IPS-18c (cell line): ENCODE data around the gene TTPAL.

ENCODE experiments used
- H3K4me3 ChIP-seq: 2 replicates; pipeline ENCODE4 v1.7.0; 2013; ENCODE audit warnings: low read depth, mild to moderate bottlenecking, low read length, moderate library complexity; ENCODE audit not compliant: insufficient read depth
- H3K9me3 ChIP-seq: one replicate; pipeline ENCODE4 v1.6.1; 2013; ENCODE audit warnings: mild to moderate bottlenecking, low read length, moderate library complexity; ENCODE audit not compliant: control insufficient read depth, insufficient read depth

The TTPAL gene

DNA sequence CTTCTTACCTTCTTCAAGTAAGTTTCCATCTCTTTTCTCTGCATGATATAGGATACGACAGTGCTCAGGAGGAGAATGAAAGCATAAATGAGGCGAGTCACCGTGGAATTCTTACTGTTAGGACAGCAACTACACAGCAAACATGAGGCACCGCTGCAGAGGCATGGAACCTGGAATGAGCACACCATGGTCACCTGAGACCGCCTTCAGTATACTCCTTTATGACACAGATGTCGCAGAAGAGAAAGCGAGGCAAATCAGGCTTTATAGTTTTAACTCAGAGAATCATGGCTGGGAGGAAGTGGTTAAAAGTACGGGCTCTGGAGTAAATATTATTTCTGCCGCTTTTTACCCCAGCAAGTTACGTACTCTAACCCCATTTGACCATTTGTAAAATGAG is 38.2 kb downstream of the TTPAL start:
- Histone ChIP-seq H3K9me3 (no peaks in the 10 kb centered on the region), H3K4me3 (no peak overlapping the region)

DNA sequence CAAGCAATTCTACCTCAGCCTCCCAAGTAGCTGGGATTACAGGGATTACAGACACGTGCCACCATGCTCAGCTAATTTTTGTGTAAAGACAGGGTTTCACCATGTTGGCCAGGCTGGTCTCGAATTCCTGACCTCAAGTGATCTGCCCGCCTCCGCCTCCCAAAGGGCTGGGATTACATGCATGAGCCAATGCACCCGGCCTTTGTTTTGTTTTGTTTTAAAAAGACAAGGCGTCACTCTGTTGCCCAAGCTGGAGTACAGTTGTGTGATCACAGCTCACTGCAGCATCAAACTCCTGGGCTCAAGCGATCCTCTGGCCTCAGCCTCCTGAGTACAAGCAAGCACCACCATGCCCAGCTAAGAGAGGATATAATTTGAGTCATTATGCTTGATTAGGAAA is 40.8 kb downstream of the TTPAL start:
- no peaks in the 10 kb centered on the region for H3K9me3 ChIP-seq
- no peak overlapping the region for H3K4me3 ChIP-seq

DNA sequence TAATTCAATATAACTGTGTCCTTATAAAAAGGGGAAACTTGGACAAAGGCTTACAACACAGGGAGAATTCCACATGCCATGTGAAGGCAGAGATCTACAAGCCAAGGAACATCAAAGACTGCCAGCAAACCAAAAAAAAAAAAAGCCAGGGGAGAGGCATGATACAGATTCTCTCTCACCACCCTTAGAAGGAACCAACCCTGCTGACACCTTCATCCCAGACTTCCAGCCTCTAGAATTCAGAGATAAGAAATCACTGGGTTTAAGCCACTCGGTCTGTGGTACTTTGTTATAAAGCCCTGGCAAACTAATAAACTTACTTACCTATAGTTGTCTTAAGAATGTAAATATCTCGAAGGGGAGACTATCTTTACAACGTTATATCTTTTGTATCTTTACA is 41.8 kb downstream of the TTPAL start:
- H3K4me3 ChIP-seq, result no peak overlapping the region; the same call in 1 of the 2 replicates

DNA sequence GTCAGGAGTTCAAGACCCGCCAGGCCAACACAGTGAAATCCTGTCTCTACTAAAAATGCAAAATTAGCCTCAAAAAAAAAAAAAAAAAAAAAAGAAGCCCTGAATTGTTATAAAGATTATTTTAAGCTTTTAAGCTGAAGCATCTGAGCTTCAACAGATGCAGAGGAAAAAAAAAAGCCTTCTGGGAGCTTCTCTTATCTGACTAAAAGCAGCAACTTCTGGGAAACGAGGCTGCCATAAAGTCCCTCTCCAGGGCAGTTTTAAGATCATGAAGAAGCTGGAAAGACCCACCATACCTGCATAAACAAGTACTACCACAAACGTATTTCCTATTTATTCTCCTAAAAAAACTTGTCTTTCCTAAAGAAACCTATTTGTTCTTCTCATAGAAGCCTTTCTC is 42.6 kb downstream of the TTPAL start:
- H3K4me3 ChIP-seq, result no peak overlapping the region
- no peaks in the 10 kb centered on the region for H3K9me3 ChIP-seq

More for the DNA sequence above, 41.8 kb downstream of the TTPAL start:
- no peaks in the 10 kb centered on the region for H3K9me3 ChIP-seq

DNA sequence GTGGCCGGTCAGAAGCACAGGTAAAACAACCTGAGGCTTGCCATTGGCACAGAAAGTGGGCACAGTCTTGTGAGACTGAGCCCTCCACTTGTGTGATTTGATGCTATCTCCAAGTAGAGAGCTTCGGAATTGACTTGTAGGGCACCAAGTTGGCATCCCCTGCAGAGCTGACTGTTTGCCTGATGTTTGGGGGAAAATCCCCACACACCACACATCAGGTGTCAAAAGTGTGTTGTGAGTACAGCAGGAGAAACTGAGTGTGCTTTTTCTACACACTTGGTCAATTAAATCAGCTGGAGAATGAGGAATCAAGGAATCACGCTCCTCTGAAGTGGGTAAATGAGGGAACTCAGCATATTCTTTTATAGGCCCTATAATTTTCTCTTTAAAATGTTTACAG is 45.2 kb downstream of the TTPAL start:
- no peaks in the 10 kb centered on the region for H3K9me3 ChIP-seq
- peak overlapping the region; percentile 89; the same call in 1 of the 2 replicates for H3K4me3 ChIP-seq

DNA sequence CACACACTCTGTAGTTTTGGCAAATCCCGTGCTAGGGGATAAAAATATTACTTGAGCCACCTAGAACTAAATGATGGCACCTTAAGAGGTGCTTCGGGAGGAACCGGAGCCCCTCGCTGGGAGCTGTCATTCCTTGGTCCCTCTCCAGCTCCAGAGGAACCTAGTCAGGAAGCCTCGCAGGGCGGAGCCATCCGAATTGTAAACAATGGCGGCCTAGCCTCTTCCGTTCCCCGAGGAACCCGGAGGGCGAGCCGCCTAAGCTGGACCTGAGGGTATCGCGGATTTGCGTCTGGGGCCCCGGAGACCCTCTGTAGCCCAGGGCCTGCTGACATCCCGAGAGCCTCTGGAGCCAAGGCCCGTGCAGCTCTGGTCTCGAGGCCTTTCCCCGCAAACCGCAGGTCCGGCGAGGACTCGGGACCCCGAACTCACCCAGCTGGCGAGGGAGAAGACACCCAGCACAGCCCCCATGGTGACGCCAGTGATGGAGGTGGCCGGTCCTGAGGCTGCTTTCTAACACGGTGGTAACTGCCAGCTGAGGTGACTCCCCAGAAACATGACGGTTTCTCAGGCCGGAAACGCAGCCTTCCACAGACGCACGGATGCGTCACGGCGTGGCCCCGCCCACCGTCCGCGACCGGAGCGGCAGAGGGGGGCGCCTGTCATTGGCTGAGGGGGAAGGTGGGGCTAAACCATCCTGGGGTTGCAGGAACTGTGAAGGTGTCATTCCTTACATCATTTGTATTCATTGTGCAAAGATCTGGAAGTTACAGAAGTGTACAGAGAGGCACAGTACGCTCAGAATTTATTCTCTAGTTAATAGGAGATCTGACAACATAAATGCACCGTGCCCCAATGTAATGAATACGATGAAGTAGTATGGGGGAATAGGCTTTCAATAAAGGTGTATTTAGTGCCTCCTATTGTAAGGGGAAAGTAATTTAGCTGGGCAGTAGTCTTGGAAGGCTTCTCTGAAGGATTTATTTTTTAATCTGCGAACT is 46.1 kb downstream of the TTPAL start, which contains the start of gene SERINC3:
TSS of gene SERINC3 (minus strand) at position 587 of the 998 bp plus-strand sequence. CDS start at position 468, 119 bp downstream.
- Histone ChIP-seq H3K4me3 (peak within 1 kb of the TSS; percentile 89), H3K9me3 (no peaks in the 10 kb centered on the region)

DNA sequence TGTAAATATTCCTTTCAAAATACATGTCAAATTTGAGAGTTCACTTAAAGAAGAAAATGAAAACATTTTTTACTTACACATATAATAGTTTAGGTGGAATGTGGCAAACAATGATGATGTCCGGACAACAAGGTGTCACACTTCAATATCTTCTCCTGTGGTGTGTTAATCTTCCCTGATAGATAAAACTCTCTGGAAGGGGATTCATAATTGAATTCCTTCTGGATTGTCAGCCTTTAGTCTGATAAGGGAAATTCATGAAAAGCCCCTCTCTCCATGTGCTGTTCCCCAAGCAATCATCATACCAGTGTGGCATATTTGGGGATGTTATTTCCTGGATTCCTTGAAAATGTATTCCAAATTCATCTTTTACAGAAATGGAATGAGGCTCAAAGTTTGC is 47.2 kb downstream of the TTPAL start:
- H3K4me3 ChIP-seq, result no peak overlapping the region
- no peaks in the 10 kb centered on the region for H3K9me3 ChIP-seq

DNA sequence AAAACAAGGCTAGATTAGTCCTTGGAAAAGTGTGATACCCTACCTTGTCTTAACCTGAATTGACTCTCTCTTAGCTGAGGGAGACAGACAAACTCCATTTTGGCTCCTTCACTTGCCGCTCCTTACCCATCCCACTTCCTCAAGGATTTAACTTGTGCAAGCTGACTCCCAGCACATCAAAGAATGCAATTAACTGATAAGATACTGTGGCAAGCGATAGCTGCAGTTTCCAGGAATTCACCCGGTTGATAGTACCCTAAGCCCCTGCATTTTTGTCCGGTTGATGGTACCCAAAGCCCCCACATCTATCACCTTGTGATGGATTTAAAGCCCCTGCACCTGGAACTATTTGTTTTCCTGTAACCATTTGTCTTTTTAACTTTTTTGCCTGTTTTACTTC is 48.1 kb downstream of the TTPAL start:
- H3K9me3 ChIP-seq, result no peaks in the 10 kb centered on the region
- no peak overlapping the region for H3K4me3 ChIP-seq

DNA sequence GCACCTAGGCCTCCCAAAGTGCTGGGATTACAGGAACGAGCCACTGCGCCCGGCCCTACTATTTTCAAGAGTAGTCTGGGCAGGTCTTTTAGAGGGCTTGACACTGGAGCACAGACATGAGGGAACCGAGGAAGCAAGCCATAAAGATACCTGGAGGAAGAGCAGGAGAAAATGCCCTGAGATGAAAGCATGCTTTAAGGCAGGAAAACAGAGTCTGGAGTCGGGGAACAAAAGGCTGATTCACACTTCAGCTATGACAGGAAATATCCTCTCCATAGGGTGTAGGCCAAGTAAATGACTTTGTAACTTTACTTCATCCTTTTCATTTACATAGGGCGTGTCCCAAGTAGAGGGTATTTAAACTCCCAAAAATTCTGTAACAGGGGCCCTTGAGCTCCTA is 50.5 kb downstream of the TTPAL start:
- Histone ChIP-seq H3K9me3 (no peaks in the 10 kb centered on the region), H3K4me3 (no peak overlapping the region)

DNA sequence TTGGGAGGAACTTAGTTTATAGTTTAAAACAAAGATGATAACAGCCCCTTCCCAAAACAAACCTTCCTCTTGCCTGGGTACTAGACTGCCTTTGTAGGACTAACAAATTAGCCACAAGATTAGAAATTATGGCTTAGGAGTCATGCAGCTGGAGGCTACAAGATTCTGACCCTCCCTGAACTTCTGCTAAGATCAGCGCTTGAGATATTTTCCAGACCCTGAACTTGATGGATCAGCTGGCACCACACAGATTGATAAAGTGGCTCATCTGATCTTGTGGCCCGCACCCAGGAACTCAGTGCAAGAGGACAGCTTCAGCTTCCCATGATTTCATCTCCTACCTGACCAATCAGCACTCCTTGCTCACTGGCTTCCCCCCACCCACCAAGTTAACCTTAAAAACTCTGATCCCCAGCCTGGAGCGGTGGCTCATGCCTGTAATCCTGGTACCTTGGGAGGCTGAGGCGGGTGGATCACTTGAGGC is 52.1 kb downstream of the TTPAL start:
- Histone ChIP-seq H3K9me3 (no peaks in the 10 kb centered on the region), H3K4me3 (no peak overlapping the region)

DNA sequence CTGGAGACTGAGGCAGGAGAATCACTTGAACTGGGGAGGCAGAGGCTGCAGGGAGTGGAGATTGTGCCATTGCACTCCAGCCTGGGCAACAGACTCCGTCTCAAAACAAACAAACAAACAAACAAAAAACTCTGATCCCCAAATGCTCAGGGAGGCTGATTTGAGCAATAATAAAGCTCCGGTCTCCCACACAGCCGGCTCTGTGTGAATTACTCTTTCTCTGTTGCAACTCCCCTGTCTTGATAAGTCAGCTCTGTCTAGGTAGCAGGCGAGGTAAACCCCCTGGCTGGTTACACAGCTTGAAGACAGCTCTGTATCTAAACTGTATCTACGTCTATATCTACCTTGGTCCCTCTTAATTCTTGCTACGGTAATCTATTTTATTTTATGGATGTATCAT is 52.6 kb downstream of the TTPAL start:
- Histone ChIP-seq H3K4me3 (no peak overlapping the region), H3K9me3 (no peaks in the 10 kb centered on the region)

DNA sequence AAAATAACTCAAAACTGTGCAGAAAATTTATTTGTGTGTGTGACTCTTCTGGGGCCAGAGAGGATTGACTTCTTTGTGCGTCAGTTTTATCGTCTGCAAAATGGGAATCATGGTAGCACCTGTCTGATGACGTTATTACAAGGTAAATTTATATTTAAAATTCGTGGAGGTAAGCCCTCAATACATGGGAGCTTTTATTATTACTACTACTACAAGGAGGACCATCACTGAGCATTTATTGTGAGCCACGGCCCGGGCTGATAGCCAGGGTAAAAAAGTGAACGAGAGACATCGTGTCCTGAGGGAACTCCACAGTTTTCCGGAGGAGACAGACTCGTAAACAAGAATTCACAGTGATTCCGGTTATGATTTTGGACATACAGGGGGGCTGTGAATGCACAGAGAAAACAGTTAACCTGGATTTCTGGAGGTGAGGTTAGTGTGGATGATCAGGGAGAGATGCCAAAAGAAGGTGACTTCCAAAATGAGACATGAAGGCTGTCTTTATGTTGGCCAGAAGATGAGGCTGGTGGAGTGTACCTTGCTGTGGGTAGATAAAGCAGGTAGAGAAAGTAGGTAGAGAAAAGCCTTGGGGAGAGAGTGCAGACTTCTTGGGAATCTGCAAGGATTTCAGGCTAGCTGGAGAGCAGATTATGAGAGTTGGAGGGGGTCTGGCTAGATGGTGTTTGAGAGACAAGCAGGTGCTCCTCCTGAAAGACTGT is 56.7 kb downstream of the TTPAL start:
- H3K4me3 ChIP-seq, result peak overlapping the region; percentile 78
- H3K9me3 ChIP-seq, result no peaks in the 10 kb centered on the region

DNA sequence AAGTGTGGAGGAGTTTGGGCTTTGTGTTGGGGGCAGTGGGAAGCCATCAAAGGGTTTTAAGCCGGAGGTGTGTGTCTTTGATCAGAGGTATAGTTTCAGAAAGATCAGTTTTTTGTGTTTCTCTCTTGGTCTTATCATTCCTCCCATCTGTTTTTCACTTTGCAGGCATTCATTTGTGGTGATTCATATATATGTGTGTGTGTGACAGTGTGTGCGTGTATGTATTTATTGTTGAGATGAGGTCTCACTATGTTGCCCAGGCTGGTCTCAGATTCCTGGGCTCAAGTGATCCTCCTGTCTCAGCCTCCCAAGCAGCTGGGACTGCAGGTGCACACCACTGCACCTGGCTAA is 57.3 kb downstream of the TTPAL start:
- no peaks in the 10 kb centered on the region for H3K9me3 ChIP-seq
- H3K4me3 ChIP-seq, result no peak overlapping the region

DNA sequence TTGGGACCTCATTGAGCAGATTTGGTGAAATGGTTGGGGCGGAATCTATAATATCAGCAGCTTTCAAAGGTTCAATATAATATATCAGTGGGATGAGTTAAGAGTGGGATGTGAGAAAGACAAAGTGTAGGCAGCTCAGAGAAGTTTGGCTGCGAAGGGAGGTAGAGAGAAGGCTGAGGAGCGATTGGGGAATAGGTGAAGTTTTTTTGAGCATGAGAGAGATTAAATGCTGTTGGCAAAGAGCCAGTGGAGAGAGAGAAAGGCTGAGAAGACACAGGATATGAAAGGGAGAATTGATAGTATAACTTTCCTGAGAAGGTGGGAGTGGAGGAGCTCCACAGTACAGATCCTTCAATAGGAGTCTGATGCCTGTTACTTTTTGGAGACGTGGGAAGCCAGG is 58.3 kb downstream of the TTPAL start:
- H3K9me3 ChIP-seq, result no peaks in the 10 kb centered on the region
- H3K4me3 ChIP-seq, result no peak overlapping the region

DNA sequence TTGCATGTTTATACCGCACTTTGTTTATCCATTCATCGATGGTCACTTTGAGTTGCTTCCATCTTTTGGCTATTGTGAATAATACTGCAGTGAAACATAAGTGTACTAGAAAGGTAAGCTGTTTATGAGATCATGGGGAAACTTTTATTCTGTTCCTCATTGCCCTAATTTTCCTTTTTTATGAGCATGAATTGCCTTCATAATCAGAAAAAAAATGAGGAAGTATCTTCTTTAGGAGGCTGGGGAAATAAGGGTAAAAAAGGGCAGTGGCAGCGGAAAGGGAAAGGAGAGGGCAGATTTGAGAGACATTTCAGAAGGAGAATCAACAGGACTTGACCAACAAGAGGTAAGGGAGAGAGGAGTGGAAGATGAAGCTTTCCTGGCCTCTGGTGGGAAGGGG is 60.5 kb downstream of the TTPAL start:
- no peak overlapping the region for H3K4me3 ChIP-seq
- H3K9me3 ChIP-seq, result no peaks in the 10 kb centered on the region

DNA sequence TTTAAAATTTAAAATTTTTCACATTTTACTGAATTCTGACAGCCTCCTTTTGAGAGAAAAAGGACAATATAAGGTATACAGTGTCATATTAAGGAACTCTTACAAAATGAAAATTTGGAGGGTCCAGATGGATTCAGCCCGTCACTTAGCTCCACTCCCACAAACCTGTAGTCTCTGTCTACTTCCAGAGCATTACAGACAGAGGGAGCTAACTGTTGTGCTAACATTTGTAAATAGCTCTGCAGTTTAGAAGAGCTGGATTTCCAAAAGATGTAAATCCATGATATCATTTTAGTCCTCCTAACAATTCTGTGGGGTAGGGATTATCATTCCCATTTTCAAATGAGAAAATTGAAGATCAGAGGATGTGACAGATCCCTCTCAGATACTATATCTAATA is 62.3 kb downstream of the TTPAL start:
- Histone ChIP-seq H3K9me3 (no peaks in the 10 kb centered on the region), H3K4me3 (no peak overlapping the region)

DNA sequence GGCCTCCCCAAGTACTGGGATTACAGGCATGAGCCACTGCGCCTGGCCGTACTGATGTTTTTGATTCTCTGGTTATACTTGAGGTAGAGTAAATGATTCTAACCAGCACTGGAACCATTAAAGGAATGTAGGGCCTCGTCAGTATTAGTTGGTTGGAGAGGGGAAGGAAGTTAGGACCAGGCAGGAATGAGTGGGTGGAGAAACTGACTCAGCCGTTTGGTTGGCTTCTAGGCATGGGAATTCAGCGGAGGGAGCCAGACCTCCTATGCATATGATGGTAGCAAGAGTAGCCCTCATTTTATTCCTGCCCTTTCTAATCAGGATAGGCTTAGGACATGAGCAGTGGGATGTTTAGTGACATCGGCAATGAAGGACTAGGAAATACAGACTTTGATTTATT is 65.2 kb downstream of the TTPAL start:
- H3K9me3 ChIP-seq, result no peaks in the 10 kb centered on the region
- no peak overlapping the region for H3K4me3 ChIP-seq

DNA sequence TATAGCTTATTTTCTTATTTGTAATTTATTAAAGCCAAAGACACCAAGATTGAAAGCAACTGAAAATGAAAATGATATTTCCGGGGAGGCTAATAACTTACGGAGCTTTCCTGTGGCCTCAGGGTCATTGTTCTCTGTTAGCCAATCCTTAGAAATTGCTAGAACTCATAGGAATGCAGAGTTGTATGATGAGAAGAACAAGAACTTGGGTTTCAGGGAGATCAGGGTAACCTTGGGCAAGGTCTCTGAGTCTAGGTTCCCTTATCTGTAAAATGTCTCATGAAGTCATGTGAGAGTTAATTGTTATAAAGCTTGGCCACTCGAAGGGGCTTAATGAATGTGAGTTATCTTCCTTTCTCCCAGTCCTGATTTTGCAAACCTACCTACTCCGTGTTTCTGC is 66.3 kb downstream of the TTPAL start:
- no peak overlapping the region for H3K4me3 ChIP-seq
- H3K9me3 ChIP-seq, result no peaks in the 10 kb centered on the region
